H1 (cell line): ENCODE measurements around the gene AHNAK2.

Experiments
- CTCF ChIP-seq, 3 experiments: IDR thresholded peaks; 1 replicate in 2 of 3; 2 replicates in 1 of 3; pipeline versions ENCODE4 v1.5.1 to v1.6.1; 2011; ENCODE audit warnings: low read length in 3 of 3, mild to moderate bottlenecking in 3 of 3, inconsistent platforms in 2 of 3, low read depth in 1 of 3, moderate library complexity in 1 of 3; ENCODE audit not compliant: insufficient read depth in 1 of 3; ENCODE audit errors: control extremely low read depth in 1 of 3
- POLR2A ChIP-seq, 2 experiments: IDR thresholded peaks; 1 replicate in 1 of 2; 2 replicates in 1 of 2; pipeline ENCODE4 v1.6.1; 2011; ENCODE audit warnings: low read depth in 2 of 2, low read length in 2 of 2, mild to moderate bottlenecking in 2 of 2; ENCODE audit errors: control extremely low read depth in 1 of 2
- RAD21 ChIP-seq, 2 experiments: IDR thresholded peaks in 1 of 2; conservative IDR thresholded peaks in 1 of 2; 2 replicates each; pipeline ENCODE4 v1.6.1; 2011; ENCODE audit warnings: low read depth in 2 of 2, low read length in 2 of 2, improper control_type of control experiment in 1 of 2, inconsistent platforms in 1 of 2, mild to moderate bottlenecking in 1 of 2, moderate library complexity in 1 of 2
- SRF ChIP-seq: IDR thresholded peaks from 2 replicates; pipeline ENCODE4 v1.6.1; 2011; ENCODE audit warnings: mild to moderate bottlenecking, low read depth, low read length, moderate library complexity
- TAF1 ChIP-seq: IDR thresholded peaks from 2 replicates; pipeline ENCODE4 v1.6.1; 2011; ENCODE audit warnings: mild to moderate bottlenecking, low read depth, low read length
- YY1 ChIP-seq: IDR thresholded peaks from 2 replicates; pipeline ENCODE4 v1.6.1; 2011; ENCODE audit warnings: low read depth, mild to moderate bottlenecking, low read length

DNA sequence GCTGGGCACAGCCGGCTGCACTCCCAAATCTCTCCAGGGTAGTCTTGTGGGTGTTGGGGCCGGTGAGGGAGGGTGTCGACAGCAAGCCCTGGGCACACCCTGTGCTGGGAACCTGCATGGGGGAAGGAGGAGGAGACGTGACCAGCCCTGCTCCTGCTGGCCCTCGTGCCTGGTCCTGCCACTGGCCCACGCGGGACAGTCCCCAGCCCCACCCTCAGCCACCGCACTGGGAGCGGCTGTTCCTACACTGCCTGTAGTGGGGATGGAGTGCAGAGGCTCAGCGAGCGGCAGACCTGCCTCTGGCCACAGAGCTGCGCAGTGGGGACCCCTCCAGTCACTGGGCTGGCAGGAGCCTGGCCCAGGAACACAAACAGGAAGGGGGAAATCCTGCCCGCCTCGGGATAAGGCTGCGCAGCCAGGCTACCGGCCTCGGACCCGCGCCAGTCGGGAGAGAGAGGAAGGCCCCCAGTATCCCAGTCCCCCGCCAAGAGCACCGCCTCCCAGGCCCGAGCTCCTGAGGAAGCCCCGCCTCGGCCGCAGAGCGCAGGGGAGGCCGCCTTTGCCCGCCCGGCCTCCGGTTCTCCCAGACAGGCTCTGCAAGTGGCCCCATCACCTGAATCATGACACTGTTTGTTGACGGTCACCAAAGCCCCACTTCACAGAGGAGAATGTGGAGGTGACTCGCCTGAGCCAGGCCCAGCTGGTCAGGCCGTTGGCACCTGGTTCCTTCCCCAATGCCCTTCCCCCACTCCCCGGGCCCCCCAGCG is 10.6 kb downstream of the AHNAK2 start:
- TF ChIP-seq SRF (no peak), CTCF (IDR thresholded peaks at IDR 0.05; ENCODE audit: control extremely low read depth in 1 of 3, insufficient read depth in 1 of 3, low read depth in 1 of 3, low read length in 3 of 3) (no peak), RAD21 (IDR thresholded peaks at IDR 0.05 in 1 of 2, conservative IDR thresholded peaks at IDR 0.05 in 1 of 2; ENCODE audit: low read depth in 2 of 2, low read length in 2 of 2) (no peak), POLR2A (IDR thresholded peaks at IDR 0.05; ENCODE audit: control extremely low read depth in 1 of 2, low read depth in 2 of 2, low read length in 2 of 2) (no peak), TAF1 (no peak), YY1 (no peak)
